ENCODE results near the gene INTS6.

GRCh38 chr13:51357928-51358595 is 94.8 kb downstream of the INTS6 start:
- TF ChIP-seq CTCF (IDR thresholded peaks at IDR 0.05) (no peak), POLR2AphosphoS5 (IDR thresholded peaks at IDR 0.05) (no peak), POLR2A (IDR thresholded peaks at IDR 0.05) (no peak)
